HL-60 (cell line): ENCODE measurements around the gene MBD3L4.

Source experiments
- GABPA ChIP-seq: IDR thresholded peaks from 2 replicates; pipeline ENCODE4 v1.6.1; 2012; ENCODE audit warnings: low read depth
- POLR2AphosphoS5 ChIP-seq: IDR thresholded peaks from 2 replicates; pipeline ENCODE4 v1.6.1; 2012; ENCODE audit warnings: low read depth
- TF ChIP-seq, protein P1 (sequence below): IDR thresholded peaks from one replicate; pipeline ENCODE4 v1.5.1; 2011; ENCODE audit warnings: low read length, control low read depth, inconsistent platforms; ENCODE audit not compliant: insufficient read depth
- TF ChIP-seq, protein P2 (sequence below): IDR thresholded peaks from 2 replicates; pipeline ENCODE4 v1.6.1; 2012; ENCODE audit warnings: low read depth; ENCODE audit not compliant: insufficient replicate concordance

DNA sequence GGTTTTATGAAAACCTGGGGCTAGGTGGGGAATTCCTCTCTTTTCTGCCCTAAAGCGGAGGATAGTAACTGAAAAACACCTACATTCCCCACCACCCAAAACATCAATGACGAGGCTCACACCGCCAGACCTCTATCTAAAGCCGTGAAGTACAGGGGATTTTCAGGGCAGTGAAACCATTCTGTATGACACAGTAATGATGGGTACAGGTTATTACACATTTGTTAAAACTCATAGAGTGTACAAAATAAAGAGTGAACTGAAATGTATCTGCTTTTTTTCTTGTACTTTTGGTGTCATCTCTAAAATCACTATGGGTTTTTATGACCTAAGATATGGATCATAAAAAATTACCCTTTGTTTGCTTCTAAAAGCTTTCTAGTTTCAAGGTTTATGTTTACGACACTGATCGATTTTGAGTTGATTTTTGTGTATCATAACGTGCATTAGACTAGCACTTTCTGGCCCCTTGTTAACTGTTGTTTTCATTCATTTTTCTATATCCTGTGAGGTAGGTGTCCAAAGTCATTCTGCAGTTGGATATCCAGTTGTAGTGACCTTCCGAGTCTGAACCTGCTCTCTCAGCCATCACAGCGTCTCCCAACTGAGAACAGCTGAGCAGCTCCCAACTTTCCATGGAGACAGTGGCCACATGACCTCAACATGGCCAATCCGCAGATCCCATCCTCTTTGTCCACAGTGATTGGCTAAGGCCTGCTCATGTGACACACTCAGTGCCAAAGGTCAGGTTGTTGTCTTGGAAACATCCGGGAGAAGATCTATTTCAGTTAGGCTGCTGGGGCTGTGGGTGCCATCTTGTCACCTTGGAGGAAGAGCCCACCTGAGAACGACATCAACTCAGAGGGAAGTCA is 29.0 kb downstream of the MBD3L4 start:
- TF ChIP-seq, protein P1, sequence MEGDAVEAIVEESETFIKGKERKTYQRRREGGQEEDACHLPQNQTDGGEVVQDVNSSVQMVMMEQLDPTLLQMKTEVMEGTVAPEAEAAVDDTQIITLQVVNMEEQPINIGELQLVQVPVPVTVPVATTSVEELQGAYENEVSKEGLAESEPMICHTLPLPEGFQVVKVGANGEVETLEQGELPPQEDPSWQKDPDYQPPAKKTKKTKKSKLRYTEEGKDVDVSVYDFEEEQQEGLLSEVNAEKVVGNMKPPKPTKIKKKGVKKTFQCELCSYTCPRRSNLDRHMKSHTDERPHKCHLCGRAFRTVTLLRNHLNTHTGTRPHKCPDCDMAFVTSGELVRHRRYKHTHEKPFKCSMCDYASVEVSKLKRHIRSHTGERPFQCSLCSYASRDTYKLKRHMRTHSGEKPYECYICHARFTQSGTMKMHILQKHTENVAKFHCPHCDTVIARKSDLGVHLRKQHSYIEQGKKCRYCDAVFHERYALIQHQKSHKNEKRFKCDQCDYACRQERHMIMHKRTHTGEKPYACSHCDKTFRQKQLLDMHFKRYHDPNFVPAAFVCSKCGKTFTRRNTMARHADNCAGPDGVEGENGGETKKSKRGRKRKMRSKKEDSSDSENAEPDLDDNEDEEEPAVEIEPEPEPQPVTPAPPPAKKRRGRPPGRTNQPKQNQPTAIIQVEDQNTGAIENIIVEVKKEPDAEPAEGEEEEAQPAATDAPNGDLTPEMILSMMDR, result no peak
- TF ChIP-seq POLR2AphosphoS5 (no peak), GABPA (no peak)
- TF ChIP-seq, protein P2, sequence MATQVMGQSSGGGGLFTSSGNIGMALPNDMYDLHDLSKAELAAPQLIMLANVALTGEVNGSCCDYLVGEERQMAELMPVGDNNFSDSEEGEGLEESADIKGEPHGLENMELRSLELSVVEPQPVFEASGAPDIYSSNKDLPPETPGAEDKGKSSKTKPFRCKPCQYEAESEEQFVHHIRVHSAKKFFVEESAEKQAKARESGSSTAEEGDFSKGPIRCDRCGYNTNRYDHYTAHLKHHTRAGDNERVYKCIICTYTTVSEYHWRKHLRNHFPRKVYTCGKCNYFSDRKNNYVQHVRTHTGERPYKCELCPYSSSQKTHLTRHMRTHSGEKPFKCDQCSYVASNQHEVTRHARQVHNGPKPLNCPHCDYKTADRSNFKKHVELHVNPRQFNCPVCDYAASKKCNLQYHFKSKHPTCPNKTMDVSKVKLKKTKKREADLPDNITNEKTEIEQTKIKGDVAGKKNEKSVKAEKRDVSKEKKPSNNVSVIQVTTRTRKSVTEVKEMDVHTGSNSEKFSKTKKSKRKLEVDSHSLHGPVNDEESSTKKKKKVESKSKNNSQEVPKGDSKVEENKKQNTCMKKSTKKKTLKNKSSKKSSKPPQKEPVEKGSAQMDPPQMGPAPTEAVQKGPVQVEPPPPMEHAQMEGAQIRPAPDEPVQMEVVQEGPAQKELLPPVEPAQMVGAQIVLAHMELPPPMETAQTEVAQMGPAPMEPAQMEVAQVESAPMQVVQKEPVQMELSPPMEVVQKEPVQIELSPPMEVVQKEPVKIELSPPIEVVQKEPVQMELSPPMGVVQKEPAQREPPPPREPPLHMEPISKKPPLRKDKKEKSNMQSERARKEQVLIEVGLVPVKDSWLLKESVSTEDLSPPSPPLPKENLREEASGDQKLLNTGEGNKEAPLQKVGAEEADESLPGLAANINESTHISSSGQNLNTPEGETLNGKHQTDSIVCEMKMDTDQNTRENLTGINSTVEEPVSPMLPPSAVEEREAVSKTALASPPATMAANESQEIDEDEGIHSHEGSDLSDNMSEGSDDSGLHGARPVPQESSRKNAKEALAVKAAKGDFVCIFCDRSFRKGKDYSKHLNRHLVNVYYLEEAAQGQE, result no peak
